ENCODE results near the gene UBXN7.

UBXN7 gene

DNA sequence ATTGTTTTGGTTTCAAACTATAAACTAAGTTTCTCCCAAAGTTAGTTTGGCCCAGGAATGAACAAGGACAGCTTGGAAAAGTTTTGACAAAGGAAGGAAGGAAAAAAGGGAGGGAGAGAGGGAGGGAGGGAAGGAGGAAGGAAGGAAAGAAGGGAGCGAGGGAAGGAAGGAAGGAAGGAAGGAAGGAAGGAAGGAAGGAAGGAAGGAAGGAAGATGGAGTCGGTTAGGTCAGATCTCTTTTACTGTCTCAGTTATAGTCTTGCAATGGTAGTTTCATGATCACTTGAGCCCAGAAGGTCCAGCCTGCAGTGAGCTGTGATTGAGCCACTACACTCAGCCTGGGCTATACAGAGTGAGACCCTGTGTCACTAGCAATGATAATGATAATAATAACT is 12.3 kb upstream of the UBXN7 start:
- H3K36me3 ChIP-seq (ENCODE audit: insufficient read depth, low read length), result no peaks in the 10 kb centered on the region
- H3K9ac ChIP-seq (ENCODE audit: low read depth, low read length), result no peak overlapping the region
- DNase-seq (no peak), ATAC-seq (ENCODE audit: insufficient read depth, low read depth) (no peak)
- H3K27me3 ChIP-seq (ENCODE audit: insufficient read depth, low read length, poor library complexity), result no peaks in the 10 kb centered on the region
- TF ChIP-seq CTCF (IDR thresholded peaks at IDR 0.05; ENCODE audit: borderline replicate concordance, extremely low read depth, low read length, poor library complexity, severe bottlenecking) (no peak), EZH2 (IDR thresholded peaks at IDR 0.05; ENCODE audit: borderline replicate concordance, low read depth, low read length, severe bottlenecking) (no peak)
- H3K27ac ChIP-seq (ENCODE audit: low read length), result no peak overlapping the region
- no peaks in the 10 kb centered on the region for H4K20me1 ChIP-seq (ENCODE audit: insufficient read depth, low read length)
- no peaks in the 10 kb centered on the region for H3K79me2 ChIP-seq (ENCODE audit: insufficient read depth, low read length)
- H3K4me1 ChIP-seq (ENCODE audit: insufficient read depth, low read length), result no peaks in the 10 kb centered on the region
- no peaks in the 10 kb centered on the region for H3K9me3 ChIP-seq (ENCODE audit: insufficient read depth, low read length, severe bottlenecking)
- H3K4me2 ChIP-seq (ENCODE audit: insufficient read depth, low read length), result no peak overlapping the region
- H3K4me3 ChIP-seq (ENCODE audit: low read depth in 1 of 2, low read length in 2 of 2), result no peak overlapping the region
- H2AFZ ChIP-seq (ENCODE audit: low read depth, low read length), result no peak overlapping the region

DNA sequence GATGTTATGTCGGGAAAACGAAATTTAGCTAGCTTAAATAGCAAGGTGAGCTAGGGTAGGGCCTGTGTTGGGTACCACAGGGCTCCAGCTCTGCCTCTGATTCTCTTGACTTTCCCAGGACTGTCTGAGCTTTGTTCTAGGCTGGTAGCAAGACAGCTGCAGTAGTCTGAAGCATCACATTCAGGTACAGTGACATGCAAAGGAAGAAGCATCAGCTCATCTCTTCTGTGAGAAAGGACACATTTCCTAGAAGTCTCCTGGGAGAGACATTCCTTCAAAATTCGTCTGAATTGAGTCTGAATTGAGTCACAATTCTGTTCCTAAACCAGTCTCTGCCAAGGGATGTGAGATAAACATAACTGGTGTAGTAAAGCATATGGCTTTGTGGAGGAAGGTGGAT is 8.5 kb upstream of the UBXN7 start:
- no peak for DNase-seq
- H2AFZ ChIP-seq (ENCODE audit: low read depth, low read length), result no peak overlapping the region
- H3K9me3 ChIP-seq (ENCODE audit: insufficient read depth, low read length, severe bottlenecking), result no peaks in the 10 kb centered on the region
- H3K27ac ChIP-seq (ENCODE audit: low read length), result no peak overlapping the region
- H3K4me2 ChIP-seq (ENCODE audit: insufficient read depth, low read length), result no peak overlapping the region
- H3K79me2 ChIP-seq (ENCODE audit: insufficient read depth, low read length), result no peaks in the 10 kb centered on the region
- no peak overlapping the region for H3K4me3 ChIP-seq (ENCODE audit: low read depth in 1 of 2, low read length in 2 of 2)
- no peaks in the 10 kb centered on the region for H3K27me3 ChIP-seq (ENCODE audit: insufficient read depth, low read length, poor library complexity)
- TF ChIP-seq CTCF (IDR thresholded peaks at IDR 0.05; ENCODE audit: borderline replicate concordance, extremely low read depth, low read length, poor library complexity, severe bottlenecking) (no peak), EZH2 (IDR thresholded peaks at IDR 0.05; ENCODE audit: borderline replicate concordance, low read depth, low read length, severe bottlenecking) (no peak)
- H3K36me3 ChIP-seq (ENCODE audit: insufficient read depth, low read length), result no peaks in the 10 kb centered on the region
- H4K20me1 ChIP-seq (ENCODE audit: insufficient read depth, low read length), result no peaks in the 10 kb centered on the region
- H3K9ac ChIP-seq (ENCODE audit: low read depth, low read length), result no peak overlapping the region
- H3K4me1 ChIP-seq (ENCODE audit: insufficient read depth, low read length), result no peaks in the 10 kb centered on the region
- ATAC-seq (ENCODE audit: insufficient read depth, low read depth), result no peak

DNA sequence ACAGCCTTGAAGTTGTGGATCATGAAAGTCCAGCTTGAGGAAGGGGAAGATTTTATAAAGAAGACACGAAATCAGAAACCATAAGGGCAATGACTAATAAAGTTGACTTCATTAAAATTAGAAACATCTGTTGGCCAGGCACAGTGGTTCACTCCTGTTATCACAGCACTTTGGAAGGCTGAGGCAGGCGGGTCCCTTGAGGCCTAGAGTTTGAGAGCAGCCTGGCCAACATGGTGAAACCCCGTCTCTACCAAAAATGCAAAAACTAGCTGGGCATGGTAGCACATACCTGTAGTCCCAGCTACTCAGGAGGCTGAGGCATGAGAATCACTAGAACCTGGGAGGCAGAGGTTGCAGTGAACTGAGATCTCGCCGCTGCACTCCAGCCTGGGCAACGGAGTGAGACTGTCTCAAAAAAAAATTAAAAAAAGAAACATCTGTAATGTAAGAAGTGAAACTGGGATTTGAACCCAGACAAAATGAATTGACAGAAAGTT is 7.9 kb upstream of the UBXN7 start:
- Histone ChIP-seq H2AFZ (ENCODE audit: low read depth, low read length) (no peak overlapping the region), H3K4me2 (ENCODE audit: insufficient read depth, low read length) (no peak overlapping the region)

More for the DNA sequence above, 7.9 kb upstream of the UBXN7 start:
- no peaks in the 10 kb centered on the region for H4K20me1 ChIP-seq (ENCODE audit: insufficient read depth, low read length)
- no peaks in the 10 kb centered on the region for H3K4me1 ChIP-seq (ENCODE audit: insufficient read depth, low read length)
- no peaks in the 10 kb centered on the region for H3K79me2 ChIP-seq (ENCODE audit: insufficient read depth, low read length)
- no peak overlapping the region for H3K4me3 ChIP-seq (ENCODE audit: low read depth in 1 of 2, low read length in 2 of 2)
- DNase-seq, result no peak
- H3K9ac ChIP-seq (ENCODE audit: low read depth, low read length), result no peak overlapping the region
- TF ChIP-seq CTCF (IDR thresholded peaks at IDR 0.05; ENCODE audit: borderline replicate concordance, extremely low read depth, low read length, poor library complexity, severe bottlenecking), result no peak
- no peak for TF ChIP-seq EZH2 (IDR thresholded peaks at IDR 0.05; ENCODE audit: borderline replicate concordance, low read depth, low read length, severe bottlenecking)
- H3K27me3 ChIP-seq (ENCODE audit: insufficient read depth, low read length, poor library complexity), result no peaks in the 10 kb centered on the region
- H3K9me3 ChIP-seq (ENCODE audit: insufficient read depth, low read length, severe bottlenecking), result no peaks in the 10 kb centered on the region
- no peak for ATAC-seq (ENCODE audit: insufficient read depth, low read depth)
- no peak overlapping the region for H3K27ac ChIP-seq (ENCODE audit: low read length)
- H3K36me3 ChIP-seq (ENCODE audit: insufficient read depth, low read length), result no peaks in the 10 kb centered on the region

Data from DND-41 (cell line).